ENCODE measurements around the gene ZSCAN18. TPM values are rescaled to one million over a fixed set of nuclear protein-coding genes. Genes with fewer than 3 reads are reported as not detected.
"Not testable (repeated sequence)": the region's sequence is repeated elsewhere in the genome, so short reads cannot be mapped to it uniquely, and the experiment has no call there.

Gene ZSCAN18
- total RNA-seq = 34.8 TPM
- long read RNA-seq, full-length matches to known transcripts = 2 of 18 reads
- long read RNA-seq, partial matches to known transcripts = 14 of 18 reads
- long read RNA-seq, other reads (novel, unspliced or antisense) = 2 of 18 reads

- DNase-seq (ENCODE audit: low spot score) = peak; percentile 100
These were observed at the start of gene ZSCAN18 for GRCh38 chr19:58097781-58098681. ZSCAN18 (minus strand) TSS chr19:58098231; CDS start chr19:58090267, 7,964 bp downstream.

GRCh38 chr19:58147475-58147874 is 49.4 kb upstream of the ZSCAN18 start:
- DNase-seq (ENCODE audit: low spot score) = not testable (repeated sequence)

GRCh38 chr19:58145849-58146248 is 47.8 kb upstream of the ZSCAN18 start:
- DNase-seq (ENCODE audit: low spot score) = no peak

GRCh38 chr19:58134244-58134643 is 36.2 kb upstream of the ZSCAN18 start:
- DNase-seq (ENCODE audit: low spot score) = no peak

GRCh38 chr19:58129284-58129683 is 31.3 kb upstream of the ZSCAN18 start:
- DNase-seq (ENCODE audit: low spot score) = no peak

- no peak for DNase-seq (ENCODE audit: low spot score)
These were observed 30.1 kb upstream of the ZSCAN18 start for GRCh38 chr19:58128041-58128685.

- DNase-seq (ENCODE audit: low spot score) = no peak
These were observed 25.3 kb upstream of the ZSCAN18 start for GRCh38 chr19:58123354-58123753.

- no peak for DNase-seq (ENCODE audit: low spot score)
These were observed 21.1 kb upstream of the ZSCAN18 start for GRCh38 chr19:58118979-58119733.

GRCh38 chr19:58117841-58118575 is 20.0 kb upstream of the ZSCAN18 start:
- no peak for DNase-seq (ENCODE audit: low spot score)

- no peak for DNase-seq (ENCODE audit: low spot score)
These were observed 10.5 kb upstream of the ZSCAN18 start for GRCh38 chr19:58108546-58108817.

- DNase-seq (ENCODE audit: low spot score) = no peak
These were observed 9.9 kb upstream of the ZSCAN18 start for GRCh38 chr19:58107778-58108545.

- DNase-seq (ENCODE audit: low spot score) = no peak
These were observed 609 bp upstream of the ZSCAN18 start for GRCh38 chr19:58098682-58098998.

GRCh38 chr19:58097349-58097748 is 682 bp downstream of the ZSCAN18 start:
- no peak for DNase-seq (ENCODE audit: low spot score)

GRCh38 chr19:58096884-58097283 is 1.1 kb downstream of the ZSCAN18 start:
- DNase-seq (ENCODE audit: low spot score) = no peak

GRCh38 chr19:58095328-58095727 is 2.7 kb downstream of the ZSCAN18 start:
- peak; percentile 84 for DNase-seq (ENCODE audit: low spot score)

GRCh38 chr19:58093071-58093470 is 5.0 kb downstream of the ZSCAN18 start:
- DNase-seq (ENCODE audit: low spot score) = peak; percentile 53

GRCh38 chr19:58091251-58091995 is 6.6 kb downstream of the ZSCAN18 start:
- peak; percentile 78 for DNase-seq (ENCODE audit: low spot score)

- peak; percentile 65 for DNase-seq (ENCODE audit: low spot score)
These were observed 8.2 kb downstream of the ZSCAN18 start for GRCh38 chr19:58089846-58090245.

GRCh38 chr19:58088521-58089052 is 9.4 kb downstream of the ZSCAN18 start:
- DNase-seq (ENCODE audit: low spot score) = no peak
